Stimulated activated CD4-positive, alpha-beta T cell treated with anti-CD3 and anti-CD28 coated beads, TNF-alpha, amount 100 ng/mL, for 48 hours (primary cell): ENCODE results near the gene C1orf116.

ENCODE experiments used
- DNase-seq, 3 donors: peaks; one replicate each; pipeline ENCODE4 v3.0.0-alpha.2; 2020; ENCODE audit warnings: low read depth in 3 of 3

The C1orf116 gene

GRCh38 chr1:207035877-207036551 lies 3.5 kb upstream of the C1orf116 start:
- DNase-seq: no peak

GRCh38 chr1:207034998-207035397 lies 2.4 kb upstream of the C1orf116 start:
- DNase-seq: no peak

GRCh38 chr1:207034208-207034607 lies 1.7 kb upstream of the C1orf116 start:
- DNase-seq: no peak

- no peak for DNase-seq
Measured at GRCh38 chr1:207033302-207033701, 746 bp upstream of the C1orf116 start.

- no peak for DNase-seq
Measured at GRCh38 chr1:207031632-207032264, 808 bp downstream of the C1orf116 start.

- no peak for DNase-seq
Measured at GRCh38 chr1:207031016-207031415, 1.5 kb downstream of the C1orf116 start.

- DNase-seq: no peak
Measured at GRCh38 chr1:207030522-207031009, 2.0 kb downstream of the C1orf116 start.

- no peak for DNase-seq
Measured at GRCh38 chr1:207029701-207030521, 2.6 kb downstream of the C1orf116 start.

GRCh38 chr1:207028884-207029650 lies 3.5 kb downstream of the C1orf116 start:
- DNase-seq: no peak

- DNase-seq: no peak
Measured at GRCh38 chr1:207027921-207028320, 4.6 kb downstream of the C1orf116 start.

- no peak for DNase-seq
Measured at GRCh38 chr1:207027206-207027777, 5.3 kb downstream of the C1orf116 start.

- no peak for DNase-seq
Measured at GRCh38 chr1:207026104-207026534, 6.4 kb downstream of the C1orf116 start.

GRCh38 chr1:207025146-207025880 lies 7.2 kb downstream of the C1orf116 start:
- DNase-seq: no peak

GRCh38 chr1:207024202-207025145 lies 8.1 kb downstream of the C1orf116 start:
- DNase-seq: no peak

GRCh38 chr1:207022996-207023679 lies 9.4 kb downstream of the C1orf116 start:
- DNase-seq: no peak

GRCh38 chr1:207021876-207022596 lies 10.5 kb downstream of the C1orf116 start:
- DNase-seq: no peak

- DNase-seq: no peak
Measured at GRCh38 chr1:207021139-207021861, 11.3 kb downstream of the C1orf116 start.

GRCh38 chr1:207020709-207021107 lies 11.8 kb downstream of the C1orf116 start:
- DNase-seq: no peak
